Activated effector memory CD4-positive, alpha-beta T cell treated with anti-CD3 and anti-CD28 coated beads, Interleukin-2, amount 50 U/mL, for 16 hours (primary cell): ENCODE data around the gene SCGB1A1.
"Not testable (repeated sequence)": the region's sequence is repeated elsewhere in the genome, so short reads cannot be mapped to it uniquely, and the experiment has no call there.

Source experiments
- DNase-seq: peaks from one replicate; pipeline ENCODE4 v3.0.0-alpha.2; 2020

The SCGB1A1 gene

GRCh38 chr11:62423012-62423411 lies 4.2 kb downstream of the SCGB1A1 start:
- no peak for DNase-seq

- peak; percentile 64 for DNase-seq
Observed at GRCh38 chr11:62427630-62428233, 8.9 kb downstream of the SCGB1A1 start.

DNA sequence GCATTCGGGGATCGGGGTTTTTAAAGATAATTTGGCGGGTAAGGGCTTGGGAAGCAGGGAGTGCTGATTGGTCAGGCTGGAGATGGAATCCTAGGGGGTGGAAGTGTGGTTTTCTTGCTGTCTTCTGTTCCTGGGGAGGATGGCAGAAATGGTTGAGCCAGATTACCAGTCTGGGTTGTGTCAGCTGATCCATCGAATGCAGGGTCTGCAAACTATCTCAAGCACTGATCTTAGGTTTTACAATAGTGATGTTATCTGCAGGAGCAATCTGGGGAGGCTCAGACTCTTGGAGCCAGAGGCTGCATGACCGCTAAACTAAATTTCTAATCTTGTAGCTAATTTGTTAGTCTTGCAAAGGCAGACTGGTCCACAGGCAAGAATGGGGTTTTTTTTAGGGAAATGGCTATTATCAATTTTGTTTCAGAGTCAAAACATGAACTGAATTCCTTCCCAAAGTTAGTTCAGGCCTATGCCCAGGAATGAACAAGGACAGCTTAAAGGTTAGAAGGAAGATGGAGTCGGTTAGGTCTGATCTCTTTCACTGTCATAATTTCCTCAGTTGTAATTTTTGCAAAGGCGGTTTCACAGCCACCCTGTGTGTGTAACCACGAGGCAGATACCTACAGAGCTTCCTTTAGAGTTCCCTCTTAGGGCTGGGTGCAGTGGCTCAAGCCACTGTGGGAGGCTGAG lies 10.2 kb downstream of the SCGB1A1 start:
- DNase-seq, result no peak

- no peak for DNase-seq
Observed at GRCh38 chr11:62430425-62430824, 11.6 kb downstream of the SCGB1A1 start.

DNA sequence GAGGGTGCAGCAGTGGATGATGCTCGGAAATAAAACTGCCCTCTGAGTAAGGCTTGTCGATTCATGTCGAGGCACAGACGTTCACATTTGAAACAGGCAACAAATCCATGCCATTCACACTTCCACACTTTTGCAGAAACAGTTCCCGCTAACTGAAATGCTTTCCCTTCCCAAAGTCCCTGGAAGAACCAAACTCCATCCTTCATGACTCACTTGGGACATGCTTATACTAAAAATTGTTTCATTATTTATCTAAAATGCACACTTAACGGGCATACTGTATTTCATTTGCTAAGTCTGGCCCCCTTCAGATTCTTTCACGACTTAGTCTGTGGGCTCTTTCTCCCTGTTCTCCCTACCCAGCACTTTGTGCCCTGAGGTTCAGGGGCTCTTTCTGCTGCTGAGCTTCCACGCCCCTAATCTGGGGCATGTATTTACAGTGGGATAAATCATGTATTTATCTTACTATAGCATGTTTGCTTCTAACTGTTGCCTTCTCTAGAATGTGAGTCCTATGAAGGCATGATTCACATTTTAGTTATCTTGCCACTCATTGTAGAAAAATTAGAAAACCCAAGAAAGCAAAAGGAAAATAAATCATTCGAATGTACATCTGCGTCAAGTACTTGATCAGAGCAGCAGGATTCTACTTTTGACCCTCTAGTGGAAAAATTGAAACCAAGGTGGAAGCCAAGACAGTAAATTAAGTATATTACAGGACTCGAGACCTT lies 12.5 kb downstream of the SCGB1A1 start:
- no peak for DNase-seq

DNA sequence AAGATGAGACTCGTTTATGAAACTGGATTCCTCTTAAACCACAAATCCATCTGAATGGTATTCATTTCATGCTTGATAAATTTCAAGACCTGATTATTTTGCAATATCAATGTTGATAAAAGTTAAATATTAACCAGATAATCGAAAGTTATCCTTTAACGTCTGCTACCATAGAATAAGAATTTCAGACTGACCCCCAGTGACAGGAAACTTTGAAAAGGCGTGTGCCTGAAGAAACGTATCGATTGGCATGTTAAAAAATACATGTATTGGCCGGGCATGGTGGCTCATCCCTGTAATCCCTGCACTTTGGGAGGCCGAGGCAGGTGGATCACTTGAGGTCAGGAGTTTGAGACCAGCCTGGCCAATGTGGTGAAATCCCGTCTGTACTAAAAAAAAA lies 13.9 kb downstream of the SCGB1A1 start:
- no peak for DNase-seq

- DNase-seq, result no peak
Observed at GRCh38 chr11:62433141-62433903, 14.5 kb downstream of the SCGB1A1 start.

DNA sequence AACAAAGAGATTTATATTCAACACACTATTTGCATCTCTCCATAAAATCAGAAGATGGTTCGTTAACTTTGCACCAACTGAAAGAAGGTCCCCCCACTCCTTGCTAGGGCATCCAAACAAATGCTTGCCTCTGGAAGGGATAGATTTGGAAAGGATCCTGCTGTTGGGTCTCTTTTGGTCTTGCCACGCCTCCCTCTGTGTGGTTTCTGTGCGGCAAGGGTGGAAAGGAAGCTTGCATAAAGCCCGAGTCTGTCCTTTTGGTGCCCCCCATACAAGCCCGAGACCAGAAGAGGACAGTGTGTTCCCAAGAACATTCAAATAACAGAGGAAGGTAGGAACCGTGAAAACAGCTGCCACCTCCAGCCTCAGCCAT lies 15.1 kb downstream of the SCGB1A1 start:
- no peak for DNase-seq

GRCh38 chr11:62435846-62436660 lies 17.2 kb downstream of the SCGB1A1 start:
- DNase-seq, result no peak

GRCh38 chr11:62437616-62438015 lies 18.8 kb downstream of the SCGB1A1 start:
- DNase-seq, result no peak

DNA sequence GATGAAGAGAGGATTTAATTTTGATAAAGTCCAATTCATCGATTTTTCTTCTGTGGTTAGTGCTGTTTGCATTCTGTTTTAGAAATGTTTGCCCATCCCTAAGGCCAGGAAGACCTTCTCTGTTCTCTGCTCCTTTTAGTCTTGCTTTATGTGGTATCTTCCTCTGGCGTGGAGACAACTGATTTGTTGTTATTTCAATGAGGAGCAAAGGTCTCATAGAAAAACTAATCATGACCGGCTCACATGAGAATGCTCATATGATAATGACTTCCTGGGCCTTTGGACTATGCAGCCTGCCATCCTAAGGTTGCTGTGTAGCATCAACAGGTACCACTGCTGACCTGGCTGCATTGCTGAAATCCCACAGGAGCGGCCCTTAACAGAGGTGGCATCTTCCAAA lies 19.8 kb downstream of the SCGB1A1 start:
- DNase-seq, result no peak

- DNase-seq, result no peak
Observed at GRCh38 chr11:62439785-62440602, 21.2 kb downstream of the SCGB1A1 start.

GRCh38 chr11:62443390-62444235 lies 24.8 kb downstream of the SCGB1A1 start:
- no peak for DNase-seq

DNA sequence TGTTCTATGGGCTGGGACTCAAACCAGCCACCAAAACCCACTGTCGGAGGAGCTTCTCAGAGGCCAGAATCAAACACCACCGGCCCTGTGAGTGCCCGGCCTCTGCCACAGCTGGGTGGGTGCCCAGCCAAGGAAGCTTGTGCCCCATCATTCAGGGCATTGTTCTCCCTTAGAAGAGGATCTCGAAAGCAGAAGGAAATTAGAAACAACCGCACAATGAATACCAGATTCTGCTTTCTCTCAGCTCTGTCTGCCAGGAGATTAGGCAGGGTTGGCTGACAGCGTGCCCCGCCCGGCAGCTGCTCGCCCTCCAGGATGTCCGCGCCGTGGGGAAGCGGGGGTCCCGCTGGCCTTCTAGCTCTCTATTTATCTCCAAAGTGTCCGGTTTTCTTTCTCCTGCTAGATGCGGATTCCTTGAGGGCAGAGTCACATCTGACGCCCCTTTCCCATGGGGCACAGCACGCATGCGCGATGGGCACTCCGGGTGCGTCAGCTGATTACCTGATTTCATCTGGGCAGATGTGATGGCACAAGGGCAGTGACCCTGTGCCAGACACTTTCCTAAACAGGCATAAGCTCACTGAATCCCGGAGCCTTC lies 25.5 kb downstream of the SCGB1A1 start:
- DNase-seq, result peak; percentile 69

DNA sequence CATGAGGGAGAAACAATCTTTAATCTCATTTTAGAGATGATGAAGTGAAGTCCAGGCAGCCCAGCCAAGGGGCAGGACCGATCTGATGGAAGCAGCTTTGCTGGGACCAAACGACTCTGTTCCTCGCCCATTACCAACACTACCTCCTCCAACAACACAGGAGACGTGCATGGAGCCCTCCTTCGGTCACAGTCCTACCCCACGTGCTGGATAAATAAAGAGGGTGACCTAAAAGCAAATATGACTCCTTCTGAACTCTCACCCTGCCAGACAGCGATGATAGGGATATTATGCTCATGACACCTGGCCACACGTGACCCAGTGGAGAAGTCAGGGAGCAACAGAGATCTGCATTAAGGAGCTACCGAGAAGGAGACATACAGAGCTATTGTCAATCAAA lies 26.0 kb downstream of the SCGB1A1 start:
- no peak for DNase-seq

- DNase-seq, result no peak
Observed at GRCh38 chr11:62445314-62445740, 26.5 kb downstream of the SCGB1A1 start.

DNA sequence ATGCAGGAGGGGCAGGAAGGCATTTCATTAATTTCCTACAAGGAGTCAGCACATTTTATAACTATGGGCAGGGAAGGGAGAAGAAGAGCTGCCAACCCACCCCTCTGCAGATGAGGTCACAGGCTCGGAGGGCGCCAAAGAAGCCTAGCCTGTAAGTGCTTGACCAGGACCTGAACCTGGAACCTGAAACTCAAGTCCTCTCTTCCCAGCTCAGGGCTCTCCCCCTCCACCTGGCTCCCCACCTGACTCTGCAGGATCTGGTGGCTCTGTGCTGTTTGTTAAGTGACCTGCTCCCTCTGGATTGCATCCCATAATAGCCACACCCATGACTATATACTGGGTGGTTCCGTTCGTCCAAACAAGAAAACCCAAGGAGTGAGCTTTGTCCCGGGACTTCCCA lies 27.3 kb downstream of the SCGB1A1 start:
- DNase-seq, result no peak

GRCh38 chr11:62449451-62449851 lies 30.6 kb downstream of the SCGB1A1 start:
- no peak for DNase-seq

DNA sequence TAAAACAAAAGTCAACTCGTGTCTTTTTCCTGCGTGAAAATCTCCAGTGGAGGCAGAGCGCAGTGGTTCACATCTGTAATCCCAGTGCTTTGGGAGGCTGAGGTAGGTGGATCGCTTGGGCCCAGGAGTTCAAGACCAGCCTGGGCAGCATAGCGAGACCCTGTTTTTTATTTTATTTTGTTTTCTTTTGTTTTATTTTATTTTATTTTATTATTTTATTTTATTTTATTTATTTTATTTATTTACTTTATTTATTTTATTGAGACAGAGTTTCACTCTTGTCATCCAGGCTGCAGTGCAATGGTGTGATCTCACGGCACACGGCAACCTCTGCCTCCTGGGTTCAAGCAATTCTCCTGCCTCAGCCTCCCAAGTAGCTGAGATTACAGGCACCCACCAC lies 31.1 kb downstream of the SCGB1A1 start:
- not testable (repeated sequence) for DNase-seq

DNA sequence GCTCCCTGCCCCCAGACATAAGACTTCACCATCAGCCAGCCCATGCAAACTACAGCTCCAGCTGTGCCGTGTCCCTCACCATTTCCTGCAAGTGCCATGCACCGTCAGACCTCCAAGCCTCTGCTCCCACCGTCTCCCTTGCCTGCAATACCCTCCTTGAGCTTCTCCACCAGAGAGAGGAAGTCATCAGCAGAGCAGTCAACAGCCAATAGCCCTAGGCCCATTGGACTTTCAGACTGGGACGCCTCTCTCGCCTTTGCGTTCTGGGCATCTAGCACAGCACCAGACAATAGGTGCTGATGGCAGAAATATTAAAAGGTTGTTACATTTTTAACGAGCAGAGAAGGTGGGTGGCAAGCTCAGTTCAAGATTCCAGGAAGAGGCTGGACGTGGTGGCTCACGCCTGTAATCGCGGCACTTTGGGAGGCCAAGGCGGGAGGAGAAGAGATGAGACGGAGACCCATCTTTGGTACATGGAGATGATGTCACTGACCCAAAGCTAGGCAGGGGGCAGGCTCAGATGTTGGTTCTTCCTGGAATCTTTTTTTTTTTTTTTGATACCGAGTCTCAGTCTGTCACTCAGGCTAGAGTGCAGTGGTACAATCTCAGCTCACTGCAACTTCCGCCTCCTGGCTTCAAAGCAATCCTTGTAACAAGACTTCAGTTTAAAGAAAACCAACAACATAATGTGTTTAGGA lies 31.9 kb downstream of the SCGB1A1 start:
- DNase-seq, result no peak
